GM18508 (cell line): Measurements from ENCODE around the gene TP53.
"Not testable (repeated sequence)": the region's sequence is repeated elsewhere in the genome, so short reads cannot be mapped to it uniquely, and the experiment has no call there.

Experiments
- ATAC-seq: cut with Tn5 transposase; IDR thresholded peaks from one replicate; pipeline ENCODE4 v1.9.1; 2021; ENCODE audit warnings: moderate number of reproducible peaks; ENCODE audit not compliant: insufficient read depth, unreplicated experiment

TP53 gene

DNA sequence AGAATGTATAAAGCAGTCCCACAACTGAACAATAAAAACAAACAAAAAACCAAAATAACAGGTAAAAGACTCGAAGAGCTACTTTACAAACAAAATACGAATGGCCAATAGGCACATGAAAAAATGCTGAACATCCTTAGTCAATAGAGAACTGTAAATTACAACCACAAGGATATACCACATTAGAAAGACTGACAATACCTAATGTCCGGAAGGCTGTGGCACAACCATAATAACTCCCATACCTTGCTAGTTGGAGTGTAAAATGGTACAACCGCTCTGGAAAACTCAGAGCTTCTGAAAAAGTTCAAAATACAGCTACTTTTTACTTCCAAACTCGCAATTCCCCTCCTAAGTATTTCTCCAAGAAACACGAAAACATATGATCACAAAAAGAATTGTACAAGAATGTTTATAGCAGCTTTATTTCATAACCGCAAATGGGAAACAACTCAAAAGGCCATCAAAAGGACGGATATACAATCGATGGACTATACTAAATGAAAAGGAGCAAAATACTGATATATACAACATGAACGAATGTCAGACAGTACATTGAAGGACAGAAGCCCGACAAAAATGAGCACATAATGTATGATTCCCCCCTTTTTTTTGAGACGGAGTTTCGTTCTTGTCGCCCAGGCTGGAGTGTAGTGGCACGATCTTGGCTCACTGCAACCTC is 2.3 kb downstream of the TP53 start:
- no peak for ATAC-seq

DNA sequence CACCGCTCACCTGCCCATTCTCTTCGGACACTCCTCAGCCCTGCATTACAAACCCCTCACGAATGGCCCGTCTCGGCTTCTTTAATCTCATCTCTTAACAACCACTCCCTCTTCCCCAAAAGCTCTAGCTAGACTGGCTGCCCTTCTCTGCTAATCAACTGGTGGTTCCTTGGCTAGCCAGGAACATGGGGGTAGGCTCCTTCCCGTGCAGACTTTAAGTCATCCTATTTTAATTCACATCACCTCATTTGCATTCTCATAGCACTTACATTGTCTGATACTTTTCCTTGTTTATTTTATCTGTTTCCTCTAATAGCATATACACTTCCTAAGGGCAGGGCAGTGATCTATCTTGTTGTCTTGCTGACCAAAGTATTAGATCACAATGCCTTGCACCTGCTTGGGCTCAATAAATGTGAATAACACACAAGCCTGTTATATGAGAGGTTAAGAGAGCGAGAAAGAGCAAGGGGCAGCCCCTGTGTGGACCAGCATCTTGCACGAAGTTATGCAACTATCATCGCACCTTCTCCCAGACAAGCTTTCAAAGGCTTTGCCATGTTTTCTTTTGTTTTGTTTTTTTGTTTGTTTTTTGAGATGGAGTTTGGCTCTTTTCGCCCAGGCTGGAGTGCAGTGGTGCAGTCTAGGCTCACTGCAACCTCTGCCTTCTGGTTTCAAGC is 9.8 kb downstream of the TP53 start:
- no peak for ATAC-seq

DNA sequence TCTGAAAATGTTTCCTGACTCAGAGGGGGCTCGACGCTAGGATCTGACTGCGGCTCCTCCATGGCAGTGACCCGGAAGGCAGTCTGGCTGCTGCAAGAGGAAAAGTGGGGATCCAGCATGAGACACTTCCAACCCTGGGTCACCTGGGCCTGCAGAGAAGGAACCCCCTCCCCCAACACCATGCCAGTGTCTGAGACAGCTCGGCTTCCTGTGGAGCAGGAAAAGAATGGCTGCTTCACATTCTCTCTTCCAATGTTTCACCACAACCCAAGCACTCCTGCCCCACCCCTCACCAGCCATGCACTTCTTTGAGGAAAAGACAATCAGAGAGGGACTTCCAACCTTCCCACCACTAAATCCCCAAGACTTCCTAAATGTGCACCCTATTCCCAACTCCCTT is 10.8 kb downstream of the TP53 start:
- ATAC-seq = no peak

GRCh38 chr17:7674934-7675333 is 12.4 kb downstream of the TP53 start:
- no peak for ATAC-seq

DNA sequence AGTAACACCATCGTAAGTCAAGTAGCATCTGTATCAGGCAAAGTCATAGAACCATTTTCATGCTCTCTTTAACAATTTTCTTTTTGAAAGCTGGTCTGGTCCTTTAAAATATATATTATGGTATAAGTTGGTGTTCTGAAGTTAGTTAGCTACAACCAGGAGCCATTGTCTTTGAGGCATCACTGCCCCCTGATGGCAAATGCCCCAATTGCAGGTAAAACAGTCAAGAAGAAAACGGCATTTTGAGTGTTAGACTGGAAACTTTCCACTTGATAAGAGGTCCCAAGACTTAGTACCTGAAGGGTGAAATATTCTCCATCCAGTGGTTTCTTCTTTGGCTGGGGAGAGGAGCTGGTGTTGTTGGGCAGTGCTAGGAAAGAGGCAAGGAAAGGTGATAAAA is 14.1 kb downstream of the TP53 start:
- ATAC-seq = no peak

DNA sequence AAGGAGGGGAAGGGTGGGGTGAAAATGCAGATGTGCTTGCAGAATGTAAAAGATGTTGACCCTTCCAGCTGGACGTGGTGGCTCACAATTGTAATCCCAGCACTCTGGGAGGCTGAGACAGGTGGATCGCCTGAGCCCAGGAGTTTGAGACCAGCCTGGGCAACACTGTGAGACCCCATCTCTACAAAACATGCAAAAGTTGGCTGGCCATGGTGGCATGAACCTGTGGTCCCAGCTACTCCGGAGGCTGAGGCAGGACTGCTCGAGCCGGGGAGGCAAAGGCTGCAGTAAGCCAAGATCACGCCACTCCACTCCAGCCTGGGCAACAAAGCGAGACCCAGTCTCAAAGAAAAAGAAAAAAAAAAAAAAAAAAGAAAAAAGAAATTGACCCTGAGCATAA is 18.8 kb downstream of the TP53 start:
- no peak for ATAC-seq

- no peak for ATAC-seq
Measured at GRCh38 chr17:7667656-7668406, 19.5 kb downstream of the TP53 start.

- no peak for ATAC-seq
Measured at GRCh38 chr17:7656958-7657609, 30.2 kb downstream of the TP53 start.

DNA sequence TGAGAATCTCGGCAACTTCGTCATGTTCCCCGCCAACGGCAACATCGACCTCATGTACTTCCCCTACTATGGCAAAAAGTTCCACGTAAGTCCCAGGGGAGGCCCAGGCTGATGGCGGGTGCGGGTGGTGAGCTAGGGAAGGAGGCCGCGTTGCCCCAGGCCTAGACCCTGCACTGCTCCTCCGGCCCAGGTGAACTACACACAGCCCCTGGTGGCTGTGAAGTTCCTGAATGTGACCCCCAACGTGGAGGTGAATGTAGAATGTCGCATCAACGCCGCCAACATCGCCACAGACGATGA is 31.8 kb downstream of the TP53 start:
- no peak for ATAC-seq

GRCh38 chr17:7654832-7655540 is 32.3 kb downstream of the TP53 start:
- ATAC-seq = no peak

GRCh38 chr17:7652388-7653356 is 34.6 kb downstream of the TP53 start:
- no peak for ATAC-seq

GRCh38 chr17:7651665-7652387 is 35.5 kb downstream of the TP53 start:
- no peak for ATAC-seq

- no peak for ATAC-seq
Measured at GRCh38 chr17:7651097-7651664, 36.1 kb downstream of the TP53 start.

DNA sequence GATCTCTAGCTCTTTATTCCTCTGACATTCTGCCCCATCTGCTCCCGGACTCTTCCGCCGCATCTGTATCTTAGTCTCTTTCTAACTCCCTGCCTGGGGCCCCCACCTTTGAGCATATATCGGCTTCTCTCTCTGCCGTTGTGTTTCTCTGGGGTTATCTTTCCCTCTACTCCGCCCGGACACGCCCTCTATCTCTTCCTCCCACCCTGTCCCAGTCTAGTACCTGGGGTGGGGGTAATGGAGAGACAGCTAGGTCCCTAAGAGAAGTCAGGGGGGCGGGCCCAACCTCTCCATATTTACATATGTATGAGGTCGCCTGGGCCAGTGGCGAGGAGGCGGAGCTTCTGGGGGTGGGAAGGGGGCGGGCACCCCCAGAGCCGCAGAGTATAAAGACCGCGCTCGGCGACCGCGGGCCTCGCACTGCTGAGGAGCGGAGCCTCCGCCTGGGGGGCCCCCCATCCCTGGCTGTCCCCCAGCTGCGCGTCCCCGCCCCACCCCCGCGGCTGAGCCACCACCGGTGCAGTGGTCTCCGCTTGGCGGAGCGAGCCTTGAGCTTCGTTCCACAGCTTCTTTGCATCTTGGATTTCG is 36.7 kb downstream of the TP53 start, which contains the start of gene ATP1B2:
TSS of gene ATP1B2 (plus strand) at position 418 of the 588 bp plus-strand sequence. CDS start 593 bp downstream, outside the sequence.
- ATAC-seq = no peak

- no peak for ATAC-seq
Measured at GRCh38 chr17:7647018-7647417, 40.3 kb downstream of the TP53 start.

- ATAC-seq = no peak
Measured at GRCh38 chr17:7646457-7646856, 40.8 kb downstream of the TP53 start.

DNA sequence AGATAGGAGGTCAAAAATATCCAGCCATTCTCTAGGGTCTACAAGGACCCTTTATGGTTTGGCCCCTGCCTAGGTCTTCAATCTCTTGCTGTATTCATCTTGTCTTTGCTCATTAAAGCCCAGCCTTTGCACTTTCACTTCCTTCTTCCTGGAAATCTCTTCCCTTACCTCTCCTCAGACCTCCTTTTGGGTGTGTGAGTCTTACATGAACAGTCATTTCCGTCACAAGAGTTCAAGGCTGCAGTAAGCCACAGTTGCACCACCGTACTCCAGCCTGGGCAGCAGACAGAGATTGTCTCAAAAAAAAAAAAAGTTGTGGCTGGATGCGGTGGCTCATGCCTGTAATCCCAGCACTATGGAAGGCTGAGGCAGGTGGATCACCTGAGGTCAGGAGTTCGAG is 42.5 kb downstream of the TP53 start:
- ATAC-seq = no peak

- not testable (repeated sequence) for ATAC-seq
Measured at GRCh38 chr17:7641635-7642034, 45.7 kb downstream of the TP53 start.
